GM23338 (cell line): ENCODE data around the gene CAMTA1. TPM values are rescaled to one million over a fixed set of nuclear protein-coding genes. Genes with fewer than 3 reads are reported as not detected.

Experiments
- ATAC-seq: fragments of 200-7000 bp; cut with Tn5 transposase; 3 replicates; pipeline ENCODE4 v1.9.1; 2020
- DNase-seq: peaks from one replicate; pipeline ENCODE4 v3.0.0-alpha.2; 2015; ENCODE audit warnings: low spot score
- H2AFZ ChIP-seq: fragments of 200-600 bp; sonication (generic); 2 replicates; pipeline ENCODE4 v1.8.0; 2016; ENCODE audit warnings: antibody characterized with exemption, mild to moderate bottlenecking, moderate library complexity
- H3F3A ChIP-seq: fragments of 200-600 bp; sonication (generic); replicated peaks from 2 replicates; pipeline ENCODE4 v1.8.0; 2017; ENCODE audit warnings: antibody characterized with exemption, mixed run types, low read depth
- H3K27ac ChIP-seq: fragments of 200-600 bp; sonication (generic); 2 replicates; pipeline ENCODE4 v1.6.1; 2016; ENCODE audit warnings: low read depth
- H3K27me3 ChIP-seq: fragments of 200-600 bp; sonication (generic); 2 replicates; pipeline ENCODE4 v1.8.0; 2016; ENCODE audit warnings: mild to moderate bottlenecking, mixed run types, moderate library complexity; ENCODE audit not compliant: insufficient read depth
- H3K36me3 ChIP-seq: fragments of 200-600 bp; sonication (generic); 2 replicates; pipeline ENCODE4 v1.8.0; 2016; ENCODE audit warnings: mild to moderate bottlenecking; ENCODE audit not compliant: insufficient read depth
- H3K4me1 ChIP-seq: fragments of 200-600 bp; sonication (generic); 2 replicates; pipeline ENCODE4 v1.8.0; 2016; ENCODE audit warnings: mild to moderate bottlenecking, moderate library complexity; ENCODE audit not compliant: insufficient read depth
- H3K4me2 ChIP-seq: fragments of 200-600 bp; sonication (generic); 2 replicates; pipeline ENCODE4 v1.7.1; 2017; ENCODE audit warnings: mixed run types
- H3K4me3 ChIP-seq: fragments of 200-600 bp; sonication (generic); 2 replicates; pipeline ENCODE4 v1.6.1; 2016; ENCODE audit warnings: mixed run types
- H3K79me2 ChIP-seq: fragments of 200-600 bp; sonication (generic); replicated peaks from 2 replicates; pipeline ENCODE4 v1.8.0; 2017; ENCODE audit warnings: mild to moderate bottlenecking; ENCODE audit not compliant: insufficient read depth
- H3K9me2 ChIP-seq: fragments of 200-600 bp; sonication (generic); 2 replicates; pipeline ENCODE4 v1.8.0; 2017; ENCODE audit not compliant: insufficient read depth
- H4K20me1 ChIP-seq: fragments of 200-600 bp; sonication (generic); replicated peaks from 2 replicates; pipeline ENCODE4 v1.8.0; 2017; ENCODE audit warnings: mild to moderate bottlenecking; ENCODE audit not compliant: insufficient read depth
- H3K27ac Mint-ChIP-seq: 2 replicates; pipeline ENCODE4 v1.8.0; 2020; ENCODE audit warnings: inconsistent platforms, mild to moderate bottlenecking, moderate library complexity, mixed read lengths
- H3K27me3 Mint-ChIP-seq: 3 replicates; pipeline ENCODE4 v1.8.0; 2022; ENCODE audit warnings: low read depth, mild to moderate bottlenecking, moderate library complexity, mixed read lengths, inconsistent platforms; ENCODE audit not compliant: insufficient read depth, poor library complexity
- H3K36me3 Mint-ChIP-seq: 3 replicates; pipeline ENCODE4 v1.8.0; 2021; ENCODE audit warnings: low read depth, mild to moderate bottlenecking, inconsistent platforms, moderate library complexity, mixed read lengths
- H3K4me1 Mint-ChIP-seq: 3 replicates; pipeline ENCODE4 v1.8.0; 2020; ENCODE audit warnings: mild to moderate bottlenecking, inconsistent platforms, mixed read lengths
- H3K4me3 Mint-ChIP-seq: 3 replicates; pipeline ENCODE4 v1.8.0; 2021; ENCODE audit warnings: moderate library complexity, mild to moderate bottlenecking, inconsistent platforms, mixed read lengths
- H3K9me3 Mint-ChIP-seq: 3 replicates; pipeline ENCODE4 v1.8.0; 2020; ENCODE audit warnings: moderate library complexity, mild to moderate bottlenecking, inconsistent platforms, mixed read lengths
- CREB1 ChIP-seq: fragments of 250-450 bp; sonication (Bioruptor Pico); IDR thresholded peaks from 2 replicates; pipeline ENCODE4 v1.5.0; 2020; ENCODE audit warnings: low read depth, mild to moderate bottlenecking, moderate library complexity
- ETS1 ChIP-seq: IDR thresholded peaks from 2 replicates; pipeline ENCODE4 v1.6.1; 2016; ENCODE audit warnings: antibody characterized with exemption
- EZH2phosphoT487 ChIP-seq: fragments of 200-600 bp; sonication (generic); IDR thresholded peaks from one replicate; pipeline ENCODE4 v1.8.1; 2018; ENCODE audit warnings: antibody characterized with exemption; ENCODE audit not compliant: unreplicated experiment
- JUNB ChIP-seq: IDR thresholded peaks from one replicate; pipeline ENCODE4 v1.6.1; 2016; ENCODE audit warnings: antibody characterized with exemption; ENCODE audit not compliant: unreplicated experiment
- NANOG ChIP-seq: IDR thresholded peaks from 2 replicates; pipeline ENCODE4 v1.6.1; 2016; ENCODE audit warnings: antibody characterized with exemption, borderline replicate concordance
- POLR2AphosphoS5 ChIP-seq: IDR thresholded peaks from 2 replicates; pipeline ENCODE4 v1.6.1; 2016; ENCODE audit warnings: antibody characterized with exemption, low read depth
- REST ChIP-seq: IDR thresholded peaks from one replicate; pipeline ENCODE4 v1.6.1; 2018; ENCODE audit warnings: antibody characterized with exemption; ENCODE audit not compliant: unreplicated experiment
- ZNF114 ChIP-seq: fragments of 250-450 bp; sonication (Bioruptor Pico); IDR thresholded peaks from 2 replicates; pipeline ENCODE4 v1.5.0; 2020; ENCODE audit warnings: mild to moderate bottlenecking, moderate library complexity
- ZNF331 ChIP-seq: fragments of 250-450 bp; sonication (Bioruptor Pico); IDR thresholded peaks from 2 replicates; pipeline ENCODE4 v1.5.0; 2020; ENCODE audit warnings: low read depth, mild to moderate bottlenecking, moderate library complexity
- polyA plus RNA-seq: library from polyadenylated mRNA; unstranded; fragments of >200 nt; fragmentation: Nextera tagmentation; extraction: Ambion mirVana; gene quantifications from 2 replicates; pipeline ENCODE4 v1.2.1, GENCODE V29; 2016
- total RNA-seq: library from RNA; depleted of rRNA; stranded (reverse); fragments of >200 nt; shearing (Covaris generic); gene quantifications from 2 replicates; pipeline ENCODE4 v1.2.3, GENCODE V29; 2014
- TF ChIP-seq, protein P1 (sequence below), 2 experiments: fragments of 200-600 bp in 1 of 2; sonication (generic) in 1 of 2; conservative IDR thresholded peaks; 2 replicates each; pipeline versions ENCODE4 v1.5.1 to v1.6.1; 2016 to 2017; ENCODE audit warnings: antibody characterized with exemption in 2 of 2, low read depth in 2 of 2, mild to moderate bottlenecking in 2 of 2, moderate library complexity in 1 of 2

The CAMTA1 gene
- total and polyA plus RNA-seq, 2 experiments from 2014 or later, result 115 to 519 TPM

- TF ChIP-seq ETS1 (no peak), JUNB (no peak), ZNF331 (CRISPR knock-in tag) (no peak), CREB1 (no peak), EZH2phosphoT487 (no peak)
Observed at GRCh38 chr1:7227654-7228053, 442.4 kb downstream of the CAMTA1 start (continued).

- H3K4me1 Mint-ChIP-seq, result no peaks in the 10 kb centered on the region
- no peaks in the 10 kb centered on the region for H3K27me3 ChIP-seq
- no peaks in the 10 kb centered on the region for H4K20me1 ChIP-seq
- H3K27ac ChIP-seq, result no peak overlapping the region
- H3K36me3 ChIP-seq, result no peaks in the 10 kb centered on the region
- no peaks in the 10 kb centered on the region for H3K36me3 Mint-ChIP-seq
- H3K79me2 ChIP-seq, result no peaks in the 10 kb centered on the region
- H3K27me3 Mint-ChIP-seq, result peaks cover 5% of the 10 kb centered on the region
- H3K27ac Mint-ChIP-seq, result no peak overlapping the region
- no peak overlapping the region for H2AFZ ChIP-seq
- TF ChIP-seq EZH2phosphoT487 (no peak), JUNB (no peak), POLR2AphosphoS5 (no peak), ZNF114 (CRISPR knock-in tag) (no peak), REST (no peak), ZNF331 (CRISPR knock-in tag) (no peak), NANOG (no peak), ETS1 (no peak)
- TF ChIP-seq, protein P1, sequence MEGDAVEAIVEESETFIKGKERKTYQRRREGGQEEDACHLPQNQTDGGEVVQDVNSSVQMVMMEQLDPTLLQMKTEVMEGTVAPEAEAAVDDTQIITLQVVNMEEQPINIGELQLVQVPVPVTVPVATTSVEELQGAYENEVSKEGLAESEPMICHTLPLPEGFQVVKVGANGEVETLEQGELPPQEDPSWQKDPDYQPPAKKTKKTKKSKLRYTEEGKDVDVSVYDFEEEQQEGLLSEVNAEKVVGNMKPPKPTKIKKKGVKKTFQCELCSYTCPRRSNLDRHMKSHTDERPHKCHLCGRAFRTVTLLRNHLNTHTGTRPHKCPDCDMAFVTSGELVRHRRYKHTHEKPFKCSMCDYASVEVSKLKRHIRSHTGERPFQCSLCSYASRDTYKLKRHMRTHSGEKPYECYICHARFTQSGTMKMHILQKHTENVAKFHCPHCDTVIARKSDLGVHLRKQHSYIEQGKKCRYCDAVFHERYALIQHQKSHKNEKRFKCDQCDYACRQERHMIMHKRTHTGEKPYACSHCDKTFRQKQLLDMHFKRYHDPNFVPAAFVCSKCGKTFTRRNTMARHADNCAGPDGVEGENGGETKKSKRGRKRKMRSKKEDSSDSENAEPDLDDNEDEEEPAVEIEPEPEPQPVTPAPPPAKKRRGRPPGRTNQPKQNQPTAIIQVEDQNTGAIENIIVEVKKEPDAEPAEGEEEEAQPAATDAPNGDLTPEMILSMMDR (conservative IDR thresholded peaks at IDR 0.05; ENCODE audit: low read depth in 2 of 2), result no peak
- H3K9me3 Mint-ChIP-seq, result no peaks in the 10 kb centered on the region
- ATAC-seq (peak; percentile 33), DNase-seq (no peak)
- no peak overlapping the region for H3K4me3 ChIP-seq
- no peaks in the 10 kb centered on the region for H3F3A ChIP-seq
- H3K4me1 ChIP-seq, result no peaks in the 10 kb centered on the region
- no peaks in the 10 kb centered on the region for H3K9me2 ChIP-seq
- H3K4me2 ChIP-seq, result no peak overlapping the region
- no peak overlapping the region for H3K4me3 Mint-ChIP-seq
Observed at GRCh38 chr1:7228252-7228961, 443.2 kb downstream of the CAMTA1 start.
